ENCODE data around the gene ERBB4. TPM values are rescaled to one million over a fixed set of nuclear protein-coding genes. Genes with fewer than 3 reads are reported as not detected.

The ERBB4 gene
- total RNA-seq, 1 experiment from 2014 or later: 0.15 TPM

GRCh38 chr2:211730215-211730614 is 808.4 kb downstream of the ERBB4 start:
- POLR2A ChIA-PET: no interaction called here

GRCh38 chr2:211729433-211729832 is 809.2 kb downstream of the ERBB4 start:
- no TSS peak for BruUV-seq (replicated peaks)
- no peaks in the 10 kb centered on the region for H3K27me3 ChIP-seq (ENCODE audit: control insufficient read depth, insufficient read depth, low read length)
- no peaks in the 10 kb centered on the region for H3K36me3 ChIP-seq (ENCODE audit: control insufficient read depth, insufficient read depth, low read length)
- DNase-seq (ENCODE audit: low read depth, low spot score) (no peak), ATAC-seq (no peak)
- H3K4me3 ChIP-seq (ENCODE audit: low read depth in 2 of 2, low read length in 2 of 2): no peak overlapping the region
- intact Hi-C loops (cut with micrococcal nuclease; ENCODE audit: unreplicated experiment): no loop called here
- CTCF ChIA-PET: no interaction called here
- no peaks in the 10 kb centered on the region for H3K9me3 ChIP-seq (ENCODE audit: control insufficient read depth, insufficient read depth, low read depth, low read length)
- H3K27ac ChIP-seq (ENCODE audit: low read length): no peak overlapping the region
- POLR2A ChIA-PET: no interaction called here
- in situ Hi-C loops (cut with HindIII; ENCODE audit: low pct_unique_long_range_greater_than_20kb, low sequenced_read_pairs): no loop called here
- TF ChIP-seq TCF7L2 (IDR thresholded peaks at IDR 0.05; ENCODE audit: low read depth, low read length): no peak
- TF ChIP-seq POLR2AphosphoS5 (IDR thresholded peaks at IDR 0.05; ENCODE audit: low read depth, low read length): no peak
- TF ChIP-seq SIN3A (IDR thresholded peaks at IDR 0.05; ENCODE audit: borderline replicate concordance, insufficient read depth, low read depth, low read length): no peak
- TF ChIP-seq CTCF (IDR thresholded peaks at IDR 0.05): no peak
- TF ChIP-seq REST (IDR thresholded peaks at IDR 0.05; ENCODE audit: insufficient read depth in 1 of 2, low read depth in 2 of 2, low read length in 1 of 2): no peak
- no peaks in the 10 kb centered on the region for H3K4me1 ChIP-seq (ENCODE audit: control insufficient read depth, insufficient read depth, low read length)

More at GRCh38 chr2:211730215-211730614, 808.4 kb downstream of the ERBB4 start:
- Histone ChIP-seq H3K27me3 (ENCODE audit: control insufficient read depth, insufficient read depth, low read length) (no peaks in the 10 kb centered on the region), H3K36me3 (ENCODE audit: control insufficient read depth, insufficient read depth, low read length) (no peaks in the 10 kb centered on the region), H3K9me3 (ENCODE audit: control insufficient read depth, insufficient read depth, low read depth, low read length) (no peaks in the 10 kb centered on the region), H3K4me1 (ENCODE audit: control insufficient read depth, insufficient read depth, low read length) (no peaks in the 10 kb centered on the region), H3K4me3 (ENCODE audit: low read depth in 2 of 2, low read length in 2 of 2) (no peak overlapping the region), H3K27ac (ENCODE audit: low read length) (no peak overlapping the region)
- intact Hi-C loops (cut with micrococcal nuclease; ENCODE audit: unreplicated experiment) (no loop called here), in situ Hi-C loops (cut with HindIII; ENCODE audit: low pct_unique_long_range_greater_than_20kb, low sequenced_read_pairs) (no loop called here)
- CTCF ChIA-PET: no interaction called here
- TF ChIP-seq SIN3A (IDR thresholded peaks at IDR 0.05; ENCODE audit: borderline replicate concordance, insufficient read depth, low read depth, low read length) (no peak), CTCF (IDR thresholded peaks at IDR 0.05) (no peak), TCF7L2 (IDR thresholded peaks at IDR 0.05; ENCODE audit: low read depth, low read length) (no peak), REST (IDR thresholded peaks at IDR 0.05; ENCODE audit: insufficient read depth in 1 of 2, low read depth in 2 of 2, low read length in 1 of 2) (no peak), POLR2AphosphoS5 (IDR thresholded peaks at IDR 0.05; ENCODE audit: low read depth, low read length) (no peak)
- no TSS peak for BruUV-seq (replicated peaks)
- DNase-seq (ENCODE audit: low read depth, low spot score): no peak
- ATAC-seq: no peak
